Hematopoietic multipotent progenitor cell treated with erythropoietin and hydrocortisone succinate and interleukin-3 and kit ligand, for 8 days (in vitro differentiated cells): ENCODE data around the gene CEP78.
"Not testable (repeated sequence)": the region's sequence is repeated elsewhere in the genome, so short reads cannot be mapped to it uniquely, and the experiment has no call there.

Source experiments
- DNase-seq: peaks from one replicate; pipeline ENCODE4 v3.0.0-alpha.2; 2015

The CEP78 gene, protein sequence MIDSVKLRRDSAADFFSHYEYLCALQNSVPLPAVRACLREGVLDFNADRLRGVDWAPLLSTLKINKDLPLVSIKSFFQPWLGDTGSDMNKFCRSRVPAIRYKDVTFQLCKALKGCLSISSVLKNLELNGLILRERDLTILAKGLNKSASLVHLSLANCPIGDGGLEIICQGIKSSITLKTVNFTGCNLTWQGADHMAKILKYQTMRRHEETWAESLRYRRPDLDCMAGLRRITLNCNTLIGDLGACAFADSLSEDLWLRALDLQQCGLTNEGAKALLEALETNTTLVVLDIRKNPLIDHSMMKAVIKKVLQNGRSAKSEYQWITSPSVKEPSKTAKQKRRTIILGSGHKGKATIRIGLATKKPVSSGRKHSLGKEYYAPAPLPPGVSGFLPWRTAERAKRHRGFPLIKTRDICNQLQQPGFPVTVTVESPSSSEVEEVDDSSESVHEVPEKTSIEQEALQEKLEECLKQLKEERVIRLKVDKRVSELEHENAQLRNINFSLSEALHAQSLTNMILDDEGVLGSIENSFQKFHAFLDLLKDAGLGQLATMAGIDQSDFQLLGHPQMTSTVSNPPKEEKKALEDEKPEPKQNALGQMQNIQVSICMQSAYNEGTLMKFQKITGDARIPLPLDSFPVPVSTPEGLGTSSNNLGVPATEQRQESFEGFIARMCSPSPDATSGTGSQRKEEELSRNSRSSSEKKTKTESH

DNA sequence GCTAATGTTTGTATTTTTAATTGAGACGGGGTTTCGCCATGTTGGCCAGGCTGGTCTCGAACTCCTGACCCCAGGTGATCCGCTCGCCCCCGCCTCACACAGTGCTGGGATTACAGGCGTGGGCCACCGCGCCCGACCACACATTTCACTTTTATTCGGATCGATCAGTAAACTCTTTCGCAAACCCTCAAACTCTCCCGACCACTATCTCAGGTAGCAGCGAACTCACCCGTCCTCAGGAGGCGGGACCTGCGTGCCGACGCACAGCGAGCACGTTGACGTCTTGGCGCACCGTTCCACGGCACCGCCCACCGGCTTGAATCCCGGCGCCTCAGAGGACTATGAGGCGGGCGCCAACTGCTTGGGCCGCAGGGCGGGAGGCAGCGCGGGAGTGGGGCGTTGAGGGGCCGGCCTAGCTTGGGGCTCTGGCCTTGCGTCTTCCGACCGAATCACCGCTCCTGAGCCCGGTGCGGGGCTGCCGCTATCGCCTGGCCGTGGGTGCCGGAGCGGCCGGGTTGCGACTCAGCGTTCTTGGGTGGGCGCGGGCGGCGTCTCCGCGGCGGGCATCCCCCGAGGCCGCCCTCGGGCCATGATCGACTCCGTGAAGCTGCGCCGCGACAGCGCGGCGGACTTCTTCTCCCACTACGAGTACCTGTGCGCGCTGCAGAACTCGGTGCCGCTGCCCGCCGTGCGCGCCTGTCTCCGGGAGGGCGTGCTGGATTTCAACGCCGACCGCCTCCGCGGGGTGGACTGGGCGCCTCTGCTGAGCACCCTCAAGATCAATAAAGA is at the start of gene CEP78:
CEP78 (plus strand) TSS at position 314 of the 789 bp plus-strand sequence; CDS start at position 590, 276 bp downstream.
- DNase-seq, result peak; percentile 94

DNA sequence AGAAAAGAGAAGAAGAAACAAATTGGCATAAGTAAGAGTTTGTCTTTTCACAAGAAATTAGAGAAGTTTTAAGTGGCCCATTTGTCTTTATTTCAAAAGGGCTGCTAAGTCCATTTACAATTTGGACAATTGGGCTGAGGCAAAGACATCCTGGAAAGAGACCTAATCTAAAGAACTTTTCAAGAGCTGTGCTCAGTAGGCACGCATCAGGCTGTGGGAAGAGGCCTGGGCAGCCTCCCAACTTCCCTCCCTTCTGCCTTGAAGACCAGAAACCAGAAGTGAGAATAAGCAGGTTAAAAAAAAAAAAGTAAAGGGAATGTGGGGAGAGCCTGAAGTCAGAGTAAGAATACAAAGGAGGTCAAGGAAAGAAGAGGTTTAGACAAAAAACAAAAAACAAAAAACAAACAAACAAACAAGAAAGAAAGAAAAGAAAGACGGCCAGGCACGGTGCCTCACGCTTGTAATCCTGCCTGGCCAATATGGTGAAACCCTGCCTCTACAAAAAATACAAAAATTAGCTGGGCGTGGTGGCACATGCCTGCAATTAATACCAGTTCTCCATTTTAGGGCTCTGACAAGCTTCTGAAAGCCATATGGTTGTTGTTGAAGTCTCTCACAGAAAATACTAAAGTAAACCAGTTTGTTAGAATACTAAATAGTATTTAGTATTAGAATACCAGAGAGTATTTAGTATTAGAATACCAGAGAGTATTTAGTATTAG is 48.0 kb upstream of the CEP78 start:
- no peak for DNase-seq

DNA sequence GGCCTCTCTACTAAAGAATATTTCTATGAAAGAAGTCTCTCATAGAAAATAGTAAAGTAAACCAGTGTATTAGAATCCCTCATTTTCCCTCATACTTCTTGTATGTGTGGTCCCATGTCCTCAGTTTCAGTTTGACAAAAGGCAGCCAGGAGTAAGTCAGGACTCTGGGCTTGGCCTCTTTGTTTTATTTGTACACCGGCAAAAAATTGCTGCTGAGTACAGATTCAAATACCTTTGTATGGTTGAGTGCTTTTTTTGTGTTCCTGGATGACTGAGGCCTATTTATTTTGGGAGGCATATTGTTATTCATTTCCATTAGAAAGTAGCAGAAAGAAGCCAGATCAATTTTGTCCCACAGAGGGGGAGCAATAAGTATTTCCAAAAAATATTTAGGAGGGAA is 47.3 kb upstream of the CEP78 start:
- DNase-seq, result no peak

DNA sequence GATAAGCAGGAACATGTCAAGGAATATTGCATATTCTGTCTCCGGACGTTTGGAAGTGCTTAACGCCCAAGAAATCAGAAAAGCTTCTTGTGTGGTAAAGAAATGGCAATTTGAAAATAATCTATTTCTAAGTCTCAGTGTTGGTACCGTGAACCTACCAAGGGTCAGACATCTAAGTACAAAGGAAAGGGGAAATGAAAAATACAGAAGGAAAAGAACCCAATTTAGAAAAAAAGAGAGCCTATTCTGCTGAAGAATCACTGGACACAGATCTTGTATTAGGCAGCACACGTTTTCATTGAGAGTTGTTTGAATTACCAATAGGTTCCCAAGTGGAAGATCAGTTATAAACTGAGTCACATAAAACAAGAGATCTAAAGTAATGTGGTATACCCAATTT is 46.9 kb upstream of the CEP78 start:
- no peak for DNase-seq

DNA sequence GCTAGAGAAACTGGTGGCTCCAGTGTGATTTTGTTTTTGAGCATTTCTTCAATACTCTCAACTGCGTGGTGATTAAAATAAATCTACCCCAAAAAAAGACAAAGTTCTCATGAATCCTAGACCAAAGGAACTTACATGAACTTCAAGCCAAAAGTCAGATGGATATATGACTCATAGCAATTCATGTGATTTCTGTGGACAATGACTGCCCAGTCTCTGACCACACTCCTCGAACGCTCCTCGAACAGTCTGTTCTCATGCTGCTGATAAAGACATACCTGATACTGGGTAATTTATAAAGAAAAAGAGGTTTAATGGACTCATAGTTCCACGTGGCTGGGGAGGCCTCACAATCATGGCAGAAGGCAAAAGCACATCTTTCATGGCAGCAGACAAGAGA is 46.4 kb upstream of the CEP78 start:
- DNase-seq, result no peak

DNA sequence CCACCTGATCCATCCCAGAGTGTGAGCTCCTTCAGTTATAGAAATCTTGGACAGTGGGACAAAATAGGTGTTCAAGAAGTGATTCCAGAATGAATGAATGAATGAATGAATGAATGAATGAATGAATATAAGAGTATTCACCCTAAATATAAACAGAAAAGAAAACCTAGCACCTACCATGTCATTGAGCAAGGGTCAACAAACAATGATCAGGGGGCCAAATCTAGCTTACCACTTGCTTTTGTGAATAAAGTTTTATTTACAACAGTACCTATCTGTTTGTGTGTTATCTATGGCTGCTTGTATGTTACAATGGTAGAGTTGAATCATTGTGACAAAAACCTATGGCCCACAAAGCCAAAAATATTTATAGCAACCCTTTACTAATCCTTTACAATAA is 43.9 kb upstream of the CEP78 start:
- DNase-seq, result no peak

DNA sequence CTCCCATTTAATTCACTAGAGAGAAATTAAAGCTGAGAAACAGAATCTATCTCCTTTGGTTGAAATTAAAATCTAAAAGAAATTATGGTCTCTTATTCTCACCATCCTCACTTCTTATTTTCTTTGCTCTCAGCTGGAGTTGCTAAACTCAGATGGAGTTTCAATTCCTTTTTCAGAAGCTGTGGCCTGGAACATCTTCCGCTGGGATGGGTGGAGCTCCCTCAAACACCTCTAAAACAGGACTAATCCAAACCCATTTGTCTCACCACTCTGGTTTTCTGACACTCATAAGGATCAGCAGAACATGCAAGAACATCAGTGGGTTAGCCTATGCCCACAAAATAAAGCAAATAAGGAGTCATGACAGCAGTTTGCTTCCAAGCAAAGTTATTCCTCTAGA is 39.6 kb upstream of the CEP78 start:
- DNase-seq, result no peak

DNA sequence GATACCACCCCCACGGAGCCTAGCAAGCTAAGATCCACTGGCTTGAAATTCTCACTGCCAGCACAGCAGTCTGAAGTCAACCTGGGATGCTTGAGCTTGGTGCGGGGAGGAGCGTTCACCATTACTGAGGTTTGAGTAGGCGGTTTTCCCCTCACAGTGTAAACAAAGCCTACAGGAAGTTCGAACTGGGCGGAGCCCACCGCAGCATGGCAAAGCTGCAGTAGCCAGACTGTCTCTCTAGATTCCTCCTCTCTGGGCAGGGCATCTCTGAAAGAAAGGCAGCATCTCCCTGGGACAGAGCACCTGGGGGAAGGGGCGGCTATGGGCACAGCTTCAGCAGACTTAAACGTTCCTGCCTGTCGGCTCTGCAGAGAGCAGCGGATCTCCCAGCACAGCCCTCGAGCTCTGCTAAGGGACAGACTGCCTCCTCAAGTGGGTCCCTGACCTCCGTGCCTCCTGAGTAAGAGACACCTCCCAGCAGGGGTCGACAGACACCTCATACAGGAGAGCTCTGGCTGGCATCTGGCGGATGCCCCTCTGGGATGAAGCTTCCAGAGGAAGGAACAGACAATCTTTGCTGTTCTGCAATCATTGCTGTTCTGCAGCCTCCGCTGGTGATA is 34.6 kb upstream of the CEP78 start:
- DNase-seq, result peak; percentile 19

DNA sequence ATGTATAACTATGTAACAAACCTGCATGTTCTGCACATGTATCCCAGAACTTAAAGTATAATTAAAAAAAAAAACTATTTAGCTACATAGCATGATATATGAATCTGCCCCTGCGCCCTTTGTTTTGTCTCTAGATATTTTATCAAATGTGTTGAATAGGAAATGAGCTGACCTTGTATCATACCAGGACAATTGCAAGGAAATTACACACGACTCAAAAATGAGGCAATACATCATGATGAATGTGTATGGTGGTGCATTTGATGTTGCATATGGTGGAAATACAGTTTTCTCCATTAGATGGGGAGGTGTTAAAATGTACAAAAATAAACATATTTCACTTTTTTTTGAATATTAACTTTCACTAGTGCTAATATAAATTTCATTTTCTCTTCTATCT is 28.6 kb upstream of the CEP78 start:
- DNase-seq, result no peak

DNA sequence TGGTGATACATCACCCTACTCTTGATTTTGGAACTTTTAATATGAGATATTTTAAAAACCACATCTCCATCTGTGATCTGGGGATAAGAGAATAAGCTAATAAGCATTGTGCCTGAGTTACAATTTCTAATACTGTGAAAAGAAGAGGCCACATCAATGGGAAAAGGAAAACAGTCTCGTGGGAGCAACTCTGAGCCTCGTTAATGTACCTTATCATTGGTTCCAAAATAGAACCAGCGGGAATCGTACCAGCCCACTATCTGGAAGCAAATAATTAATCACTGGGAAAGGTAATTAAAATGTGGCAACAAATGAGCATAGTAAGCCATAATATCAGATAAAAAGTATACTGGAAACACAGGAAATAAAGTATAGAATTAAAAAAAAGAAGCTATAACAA is 28.0 kb upstream of the CEP78 start:
- no peak for DNase-seq

DNA sequence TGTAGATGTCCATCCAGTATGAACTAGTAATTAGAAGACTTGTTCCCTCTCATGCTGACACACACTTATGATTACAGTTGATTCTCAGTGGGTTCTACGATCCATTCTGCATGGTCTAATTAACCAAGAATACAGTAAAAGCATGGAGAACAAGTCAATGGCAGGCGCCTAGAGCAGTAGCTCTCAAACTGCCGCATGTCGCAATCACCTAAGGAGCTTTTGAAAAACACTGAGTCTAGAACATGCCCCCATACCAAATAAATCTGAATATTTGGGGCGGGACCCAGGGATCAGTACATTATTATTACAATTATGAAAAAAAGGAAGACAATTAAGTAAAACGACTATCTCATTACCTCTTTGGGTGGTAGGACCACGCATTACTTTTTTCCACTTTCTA is 26.7 kb upstream of the CEP78 start:
- DNase-seq, result no peak

DNA sequence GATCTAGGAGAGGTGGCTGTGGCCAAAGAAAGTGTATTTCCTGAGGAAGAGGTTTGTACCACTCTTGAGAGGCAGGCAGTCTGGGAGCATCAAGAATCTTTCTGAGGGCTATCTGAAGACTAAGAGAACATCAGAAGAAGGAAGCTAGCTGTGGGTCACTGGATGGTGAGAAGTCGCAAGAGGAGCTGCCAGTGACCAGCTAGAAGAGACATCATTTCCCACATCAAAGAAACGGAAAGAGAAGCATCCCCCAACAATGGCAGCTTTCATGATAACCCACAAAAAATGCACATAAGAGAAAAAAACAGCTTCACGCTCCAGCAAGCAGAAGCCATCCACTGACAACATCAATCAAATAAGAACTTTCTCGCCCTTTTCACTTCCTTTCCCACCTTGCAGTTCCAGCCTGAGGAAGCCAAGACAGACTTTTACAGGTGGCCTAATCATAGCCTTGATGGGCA is 25.0 kb upstream of the CEP78 start:
- no peak for DNase-seq

DNA sequence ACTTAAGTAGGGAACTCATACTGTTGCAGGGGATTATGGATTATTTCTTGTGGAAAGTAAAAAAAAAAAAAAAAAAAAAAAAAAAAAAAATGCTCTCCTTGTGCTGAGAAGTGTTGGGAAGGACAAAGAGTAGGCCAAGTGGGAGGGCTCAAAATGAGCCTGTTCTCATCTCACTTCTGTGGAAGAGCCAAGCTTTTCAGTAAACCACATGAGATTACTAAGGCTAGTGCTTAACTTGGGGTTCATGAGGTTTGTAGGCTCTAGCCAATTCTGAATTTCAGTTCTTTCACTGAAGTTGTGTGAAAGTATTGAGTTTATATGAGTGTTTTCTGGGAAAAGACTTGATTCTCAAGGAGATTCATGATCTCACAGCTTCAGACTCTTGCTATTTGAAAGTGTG is 23.0 kb upstream of the CEP78 start:
- no peak for DNase-seq

DNA sequence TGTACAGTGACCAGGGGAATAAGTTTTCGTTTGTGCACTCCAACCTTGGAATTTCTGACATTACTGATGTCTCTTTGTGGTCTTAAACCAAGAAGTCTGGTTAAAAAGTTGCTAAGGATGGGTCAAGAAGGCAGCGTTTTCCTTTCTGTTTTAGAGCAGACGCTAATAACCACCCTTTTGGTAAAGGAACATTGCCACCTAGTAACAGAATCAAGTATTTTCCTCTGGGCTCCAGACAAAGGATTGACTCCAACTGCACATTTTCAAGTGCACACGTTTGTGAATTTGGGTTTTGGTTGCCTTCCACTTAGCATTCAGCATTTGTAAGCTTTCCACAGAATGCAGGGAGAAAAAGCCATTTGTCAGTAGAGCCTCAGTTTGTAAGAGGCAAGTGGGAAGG is 22.2 kb upstream of the CEP78 start:
- DNase-seq, result peak; percentile 16

DNA sequence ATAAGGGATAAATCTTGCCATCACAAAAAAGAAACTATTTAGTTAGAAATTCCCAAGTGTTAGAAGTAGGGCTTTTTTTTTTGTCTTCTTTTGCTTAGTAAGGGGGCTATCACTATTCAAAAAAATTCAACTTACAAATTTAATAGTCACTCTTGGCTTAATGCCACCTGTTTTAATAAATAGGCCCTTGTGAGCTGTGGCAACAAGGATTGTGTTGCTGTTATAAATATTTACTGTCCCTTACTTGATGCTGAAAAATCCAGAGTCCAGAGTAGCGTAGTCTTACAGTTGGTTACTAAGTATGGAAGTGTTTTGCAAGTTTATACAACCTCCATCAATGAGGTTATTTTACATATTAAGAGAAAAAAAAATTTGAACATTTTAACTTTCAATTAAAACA is 21.4 kb upstream of the CEP78 start:
- no peak for DNase-seq

DNA sequence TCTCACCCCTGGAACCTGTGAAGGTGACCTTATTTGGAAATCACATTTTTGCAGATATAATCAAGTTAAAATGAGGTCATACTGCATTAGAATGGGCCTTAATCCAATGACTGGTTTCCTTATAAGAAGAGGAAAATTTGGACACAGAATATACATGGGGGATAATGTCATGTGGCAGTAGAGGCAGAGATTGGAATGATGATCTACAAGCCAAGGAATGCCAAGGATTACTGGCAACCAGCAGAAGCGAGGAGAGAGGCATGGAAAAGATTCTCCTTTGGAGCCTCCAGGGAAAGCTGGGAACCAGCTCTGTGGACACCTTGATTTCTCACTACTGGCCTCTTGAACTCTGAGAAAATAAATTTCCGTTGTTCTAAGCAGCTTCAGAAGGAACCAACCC is 20.2 kb upstream of the CEP78 start:
- no peak for DNase-seq

DNA sequence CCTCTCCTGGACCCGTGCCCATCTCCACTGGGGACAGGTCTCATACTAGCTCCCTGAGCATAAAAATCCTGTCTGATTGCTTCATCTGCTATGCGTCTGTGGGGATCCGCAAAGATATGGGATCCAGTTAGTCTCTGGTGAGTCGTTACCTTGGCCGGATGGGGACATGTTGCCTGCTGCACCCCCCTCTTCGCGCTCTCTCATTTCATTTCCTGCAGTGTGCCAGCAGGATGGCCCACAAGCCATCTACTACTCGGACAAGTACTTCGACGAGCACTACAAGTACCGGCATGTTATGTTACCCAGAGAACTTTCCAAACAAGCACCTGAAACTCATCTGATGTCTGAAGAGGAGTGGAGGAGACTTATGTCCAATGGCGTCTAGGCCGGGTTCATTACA is 17.0 kb upstream of the CEP78 start:
- no peak for DNase-seq

DNA sequence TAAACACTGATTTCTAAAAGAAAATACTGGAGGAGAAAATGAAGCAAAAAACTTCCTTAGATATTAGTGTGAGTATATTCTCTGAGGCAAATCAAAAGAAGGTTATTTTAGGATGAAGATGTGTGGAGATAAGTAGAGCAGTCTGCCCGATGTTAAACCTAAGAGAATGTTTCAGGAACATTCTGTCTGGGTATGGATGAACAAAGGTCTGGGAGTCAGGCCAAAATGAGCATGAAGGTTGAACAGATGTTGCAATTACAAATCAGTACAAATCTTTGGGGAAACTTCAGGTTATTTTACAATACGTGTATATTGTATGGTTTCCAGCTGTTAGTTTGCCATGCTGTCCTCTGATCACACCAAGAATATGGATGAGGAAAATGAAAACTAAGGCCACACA is 14.4 kb upstream of the CEP78 start:
- no peak for DNase-seq

DNA sequence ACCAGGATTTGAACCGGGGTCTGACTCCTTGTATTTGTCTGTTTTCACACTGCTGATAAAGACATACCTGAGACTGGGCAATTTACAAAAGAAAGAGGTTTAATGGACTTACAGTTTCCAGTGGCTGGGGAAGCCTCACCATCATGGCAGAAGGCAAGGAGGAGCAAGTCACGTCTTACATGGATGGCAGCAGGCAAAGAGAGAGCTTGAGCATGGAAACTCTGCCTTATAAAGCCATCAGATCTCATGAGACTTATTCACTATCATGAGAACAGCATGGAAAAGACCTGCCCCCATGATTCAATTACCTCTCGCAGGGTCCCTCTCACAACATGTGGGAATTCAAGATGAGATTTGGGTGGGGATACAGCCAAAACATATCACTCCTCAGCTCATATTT is 14.0 kb upstream of the CEP78 start:
- not testable (repeated sequence) for DNase-seq

DNA sequence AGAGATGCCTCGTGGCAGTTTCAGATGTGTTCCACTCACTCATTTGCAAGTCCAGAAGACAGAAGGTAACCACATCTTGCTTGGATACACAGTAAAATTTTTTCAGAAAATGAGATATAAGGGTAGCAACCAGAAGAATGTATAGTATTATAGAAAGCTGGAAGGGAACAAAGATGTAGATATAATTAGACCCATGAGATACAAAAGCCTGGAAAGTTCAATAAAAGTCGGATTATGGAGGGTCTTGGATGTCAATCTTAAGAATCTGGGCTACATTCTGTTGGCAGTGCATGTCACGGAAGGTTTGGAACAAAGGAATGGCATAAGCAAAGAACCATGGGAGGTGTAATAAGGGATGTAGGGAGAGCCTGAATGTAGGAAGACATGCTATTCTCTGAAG is 5.1 kb upstream of the CEP78 start:
- DNase-seq, result no peak

DNA sequence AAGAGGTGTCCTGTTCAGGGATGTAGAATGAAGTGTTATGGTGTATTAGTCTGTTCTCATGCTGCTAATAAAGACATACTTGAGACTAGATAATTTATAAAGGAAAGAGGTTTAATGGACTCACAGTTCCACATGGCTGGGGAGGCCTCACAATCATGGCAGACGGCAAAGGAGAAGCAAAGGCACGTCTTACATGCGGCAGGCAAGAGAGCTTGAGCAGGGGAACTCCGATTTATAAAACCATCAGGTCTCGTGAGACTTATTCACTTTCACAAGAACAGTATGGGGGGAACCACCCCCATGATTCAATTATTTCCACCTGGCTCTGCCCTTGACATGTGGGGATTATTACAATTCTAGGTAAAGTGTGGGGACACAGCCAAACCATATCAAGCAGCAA is 3.4 kb upstream of the CEP78 start:
- not testable (repeated sequence) for DNase-seq

DNA sequence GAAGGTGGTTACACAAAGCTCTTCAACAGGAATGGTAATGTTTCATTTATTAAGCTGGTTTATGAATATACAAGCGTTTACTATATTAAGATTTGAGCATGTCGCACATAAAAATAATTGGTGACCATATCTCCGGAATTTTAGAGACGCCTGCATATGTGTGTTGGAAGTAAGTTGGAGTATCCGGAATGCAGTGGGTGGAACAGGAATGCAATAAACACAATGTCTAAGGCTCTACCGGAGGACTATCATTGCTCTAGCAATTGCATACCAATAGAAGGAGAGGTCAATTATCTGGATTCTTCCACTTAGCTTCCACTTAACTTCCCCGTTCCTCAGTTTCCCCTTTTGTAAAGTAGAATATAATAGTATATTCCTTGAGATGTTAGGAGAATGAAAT is 1.1 kb upstream of the CEP78 start:
- no peak for DNase-seq
